ENCODE data around the gene SNAP25.
A peak's percentile ranks its signal among the peaks of the same experiment; 100 is the strongest.

SNAP25 gene

GRCh38 chr20:10304471-10305046 lies 85.9 kb downstream of the SNAP25 start:
- DNase-seq (ENCODE audit: low read depth) = peak; percentile 66

GRCh38 chr20:10306440-10307358 lies 88.1 kb downstream of the SNAP25 start:
- DNase-seq (ENCODE audit: low read depth) = peak; percentile 88

GRCh38 chr20:10307359-10307735 lies 88.7 kb downstream of the SNAP25 start:
- peak; percentile 53 for DNase-seq (ENCODE audit: low read depth)

- no peak for DNase-seq (ENCODE audit: low read depth)
These were observed 90.0 kb downstream of the SNAP25 start for GRCh38 chr20:10308652-10309051.

- peak; percentile 97 for DNase-seq (ENCODE audit: low read depth)
These were observed 90.7 kb downstream of the SNAP25 start for GRCh38 chr20:10309326-10309725.

- DNase-seq (ENCODE audit: low read depth) = peak; percentile 41
These were observed 93.5 kb downstream of the SNAP25 start for GRCh38 chr20:10312111-10312510.

- DNase-seq (ENCODE audit: low read depth) = no peak
These were observed 94.6 kb downstream of the SNAP25 start for GRCh38 chr20:10313215-10313614.

- DNase-seq (ENCODE audit: low read depth) = no peak
These were observed 95.1 kb downstream of the SNAP25 start for GRCh38 chr20:10313701-10314100.

- DNase-seq (ENCODE audit: low read depth) = peak; percentile 9
These were observed 95.6 kb downstream of the SNAP25 start for GRCh38 chr20:10314198-10314597.

- DNase-seq (ENCODE audit: low read depth) = no peak
These were observed 96.5 kb downstream of the SNAP25 start for GRCh38 chr20:10315138-10315537.

GRCh38 chr20:10316582-10316981 lies 98.0 kb downstream of the SNAP25 start:
- peak; percentile 45 for DNase-seq (ENCODE audit: low read depth)

GRCh38 chr20:10318291-10319024 lies 99.8 kb downstream of the SNAP25 start:
- DNase-seq (ENCODE audit: low read depth) = no peak

- DNase-seq (ENCODE audit: low read depth) = no peak
These were observed 101.2 kb downstream of the SNAP25 start for GRCh38 chr20:10319855-10320254.

GRCh38 chr20:10321138-10321717 lies 102.6 kb downstream of the SNAP25 start:
- DNase-seq (ENCODE audit: low read depth) = no peak

GRCh38 chr20:10322073-10323012 lies 103.7 kb downstream of the SNAP25 start:
- peak; percentile 57 for DNase-seq (ENCODE audit: low read depth)

GRCh38 chr20:10323729-10324128 lies 105.1 kb downstream of the SNAP25 start:
- no peak for DNase-seq (ENCODE audit: low read depth)

- no peak for DNase-seq (ENCODE audit: low read depth)
These were observed 105.7 kb downstream of the SNAP25 start for GRCh38 chr20:10324198-10324847.

- no peak for DNase-seq (ENCODE audit: low read depth)
These were observed 110.2 kb downstream of the SNAP25 start for GRCh38 chr20:10328897-10329255.

- DNase-seq (ENCODE audit: low read depth) = no peak
These were observed 110.9 kb downstream of the SNAP25 start for GRCh38 chr20:10329387-10330005.

- no peak for DNase-seq (ENCODE audit: low read depth)
These were observed 111.4 kb downstream of the SNAP25 start for GRCh38 chr20:10330071-10330470.
